HFF-Myc (cell line): ENCODE results near the gene SNX9.

ENCODE experiments used
- DNase-seq: peaks from one replicate; pipeline ENCODE4 v3.0.0-alpha.2; 2011; ENCODE audit warnings: low read depth; ENCODE audit errors: extremely low read depth
- H3K4me3 ChIP-seq: replicated peaks from 2 replicates; pipeline ENCODE4 v1.5.1; 2011; ENCODE audit warnings: low read depth, mild to moderate bottlenecking, control low read depth, low read length
- CTCF ChIP-seq: IDR thresholded peaks from 2 replicates; pipeline ENCODE4 v1.5.1; 2012; ENCODE audit warnings: mild to moderate bottlenecking, low read depth, low read length, control low read depth; ENCODE audit errors: missing control alignments

Gene SNX9

DNA sequence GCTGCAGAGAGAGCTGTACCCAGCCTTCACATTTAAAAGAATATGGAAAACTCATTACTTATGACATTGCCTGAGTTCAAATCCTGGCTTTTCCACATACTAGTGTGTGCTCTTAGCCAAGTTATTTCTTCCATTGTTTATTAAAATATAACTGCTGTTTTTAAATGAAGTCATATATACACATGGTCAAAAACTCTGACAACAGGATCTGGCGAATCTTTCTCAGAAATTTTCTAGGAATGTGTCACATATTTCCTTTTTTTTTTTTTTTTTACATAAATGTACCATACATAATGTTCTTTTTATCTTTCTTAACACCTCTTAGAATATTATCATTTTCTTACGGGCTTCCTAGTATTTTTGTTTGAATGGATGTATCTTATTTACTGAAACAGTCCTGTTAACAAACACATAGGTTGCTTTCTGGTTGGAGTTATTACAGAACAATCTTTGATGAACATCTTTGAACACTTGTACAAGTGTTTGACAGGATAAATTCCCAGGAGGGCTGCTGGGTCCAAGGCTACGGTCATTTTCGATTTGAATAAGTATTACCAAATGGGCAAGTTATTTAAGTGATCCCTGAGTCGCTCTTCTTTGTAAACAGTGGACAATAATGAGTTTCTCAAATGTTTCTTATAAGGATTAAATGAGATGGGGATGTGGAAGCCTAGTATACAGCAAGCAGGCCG lies 1.6 kb upstream of the SNX9 start:
- no peak for DNase-seq
- no peak overlapping the region for H3K4me3 ChIP-seq
- no peak for TF ChIP-seq CTCF

DNA sequence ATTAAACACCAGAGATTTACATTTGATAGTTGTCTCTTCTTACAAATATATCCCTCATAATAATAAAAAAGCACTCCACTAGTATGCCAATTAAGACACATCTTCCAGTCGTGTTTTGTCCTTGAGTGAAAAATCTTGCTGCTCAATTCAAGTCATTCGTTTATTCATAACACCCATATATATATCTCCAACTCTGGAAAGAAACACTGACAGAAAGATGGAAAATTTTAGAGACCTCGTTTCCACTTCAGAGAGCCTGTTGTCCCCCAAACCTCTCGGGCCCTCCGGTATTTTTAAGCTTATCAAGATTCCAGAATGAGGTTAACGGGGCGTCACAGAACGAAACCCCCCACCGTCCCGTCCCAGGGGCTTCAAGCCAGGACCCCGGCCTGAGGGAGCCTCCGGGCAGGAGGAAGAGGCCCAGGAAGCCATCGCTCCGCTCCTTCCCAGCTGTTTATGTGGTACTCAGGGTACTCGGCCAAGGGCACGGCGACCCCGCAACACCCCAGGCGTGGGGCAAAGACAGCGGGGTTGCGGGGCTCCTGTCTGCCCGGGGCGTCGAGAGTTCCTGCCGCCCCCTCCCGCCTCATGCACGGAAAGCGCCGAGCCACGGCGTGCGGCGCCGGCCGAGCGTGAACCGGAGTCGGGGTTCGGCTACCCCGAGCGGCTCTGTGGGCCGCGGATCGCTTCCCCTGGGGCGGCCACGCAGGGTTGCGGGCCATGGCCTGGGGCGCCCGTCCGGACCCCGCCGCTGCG lies 623 bp upstream of the SNX9 start:
- DNase-seq = no peak
- peak overlapping the region; percentile 40 for H3K4me3 ChIP-seq
- no peak for TF ChIP-seq CTCF

DNA sequence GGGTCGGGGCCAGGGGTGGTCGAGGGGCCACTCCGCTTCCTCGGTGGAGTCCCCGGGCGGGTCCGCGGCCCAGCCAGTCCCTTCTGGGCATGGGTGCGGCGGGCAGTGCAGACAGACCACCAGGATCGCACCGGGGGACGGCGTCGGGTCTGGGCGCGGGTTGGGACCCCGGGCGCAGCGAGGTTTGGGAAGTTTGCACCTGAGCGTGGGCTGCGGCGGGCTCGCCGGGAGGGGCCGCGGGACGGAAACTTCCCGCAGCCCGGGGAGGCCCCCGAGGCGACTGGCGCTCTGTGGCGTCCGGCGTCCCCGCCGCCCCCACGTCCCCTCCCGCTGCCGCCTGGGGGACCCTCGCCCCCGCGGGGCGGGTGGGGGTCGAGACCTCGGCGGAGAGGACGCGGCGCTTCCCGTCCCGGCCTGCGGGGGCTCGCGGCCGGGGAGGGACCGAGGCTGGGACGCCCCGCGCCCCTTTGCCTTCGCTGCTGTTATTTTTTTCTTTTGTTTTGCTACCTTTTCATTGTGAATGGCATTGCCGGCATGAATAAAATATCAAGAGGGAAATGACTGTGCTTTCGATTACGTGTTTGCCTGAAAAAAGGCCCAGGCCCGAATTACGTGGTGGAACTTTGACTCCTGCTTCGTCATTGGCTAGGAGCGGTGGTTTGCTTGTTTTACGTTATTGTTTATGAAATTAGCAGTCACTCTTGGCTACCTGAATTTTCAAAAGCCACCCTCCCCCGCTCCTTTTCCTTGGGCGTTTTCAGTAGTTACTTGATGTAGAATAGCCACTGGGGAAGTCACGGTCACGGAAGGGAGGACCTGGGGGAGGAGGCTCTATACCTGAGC lies 703 bp downstream of the SNX9 start:
- no peak for TF ChIP-seq CTCF
- DNase-seq = no peak
- peak overlapping the region; percentile 50 for H3K4me3 ChIP-seq

DNA sequence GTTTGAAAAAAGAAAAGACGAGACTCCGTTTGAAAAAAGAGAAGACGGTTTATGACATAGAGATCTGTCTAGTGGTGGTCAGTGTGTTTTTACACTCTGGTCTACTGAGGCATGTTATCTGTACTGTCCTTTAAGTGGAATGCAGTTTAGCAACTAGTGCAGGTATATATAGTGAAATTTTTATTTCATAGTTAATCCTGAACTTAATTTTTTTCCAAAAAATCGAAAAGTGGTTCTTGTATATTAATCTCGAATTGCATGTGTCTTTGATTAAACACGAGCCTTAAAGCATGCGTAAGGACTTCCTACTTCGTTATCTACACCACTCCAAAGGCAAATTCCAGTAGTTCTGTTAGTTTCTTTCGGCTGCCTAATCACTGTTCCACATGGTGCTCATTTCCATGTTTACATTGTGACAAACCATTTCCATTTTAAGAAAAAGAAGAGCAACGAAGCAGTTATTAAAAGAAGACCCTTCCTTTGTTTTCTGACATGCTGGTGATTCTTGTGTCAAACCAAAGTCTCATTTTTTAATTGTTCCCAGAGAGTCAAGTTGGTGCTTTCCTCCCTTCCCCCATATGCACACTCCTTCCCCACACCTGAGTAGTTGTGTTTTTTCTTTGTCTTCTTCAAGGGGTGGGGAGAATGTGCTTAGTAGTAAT lies 2.3 kb downstream of the SNX9 start:
- no peak for DNase-seq
- H3K4me3 ChIP-seq = peak overlapping the region; percentile 50
- TF ChIP-seq CTCF = no peak

DNA sequence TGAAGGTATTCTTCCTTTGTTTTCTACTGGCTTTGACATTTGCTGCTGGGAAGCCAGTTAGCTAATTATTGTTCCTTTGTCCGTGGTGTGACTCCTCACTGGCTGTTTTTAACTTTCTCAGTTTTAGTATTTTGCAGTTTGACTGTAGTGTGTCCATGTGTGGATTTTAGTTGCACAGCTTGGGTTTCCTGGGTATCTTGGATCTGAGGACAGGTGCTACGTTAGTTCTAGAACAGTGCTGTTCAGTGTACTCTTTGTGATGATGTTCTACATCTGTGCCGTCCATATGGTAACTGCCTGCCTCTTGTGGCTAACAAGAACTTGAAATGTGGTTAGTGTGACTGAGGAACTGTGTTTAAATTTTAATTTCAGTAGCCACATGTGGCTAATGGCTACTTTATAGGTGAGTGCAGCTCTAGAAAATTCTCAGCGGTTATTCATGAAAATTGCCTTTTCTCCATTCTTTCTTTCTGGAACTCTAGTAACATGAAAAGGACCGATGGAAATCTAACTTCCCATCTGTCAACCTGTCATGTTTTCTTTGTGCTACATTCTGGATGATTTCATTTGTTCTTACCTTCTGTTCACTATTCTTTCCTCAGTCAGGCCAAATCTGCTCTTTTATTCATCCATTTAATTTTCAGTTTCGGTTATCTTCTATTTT lies 7.4 kb downstream of the SNX9 start:
- no peak for TF ChIP-seq CTCF
- no peak for DNase-seq
- H3K4me3 ChIP-seq = no peak overlapping the region

- no peak for TF ChIP-seq CTCF
- no peak overlapping the region for H3K4me3 ChIP-seq
- DNase-seq = no peak
These were observed 7.9 kb downstream of the SNX9 start for GRCh38 chr6:157831018-157831369.
